Vagina (tissue), 2 donors: ENCODE data around the gene SETDB1.

Experiments
- POLR2A ChIP-seq, 2 donors: fragments of 450-650 bp; IDR thresholded peaks; one replicate each; pipeline ENCODE4 v1.6.1; 2017; ENCODE audit warnings: antibody characterized with exemption in 2 of 2, mild to moderate bottlenecking in 2 of 2, moderate library complexity in 2 of 2
- POLR2AphosphoS5 ChIP-seq, 2 donors: sonication (generic); formaldehyde crosslinking; IDR thresholded peaks; one replicate each; pipeline ENCODE4 v1.9.0; 2017; ENCODE audit warnings: antibody characterized with exemption in 2 of 2, mild to moderate bottlenecking in 2 of 2, low read depth in 1 of 2; ENCODE audit not compliant: insufficient read depth in 1 of 2
- TF ChIP-seq, protein P1 (sequence below), 3 experiments: fragments of 450-650 bp in 2 of 3; fragments of 200-600 bp in 1 of 3; sonication (generic) in 1 of 3; IDR thresholded peaks; one replicate each; pipeline ENCODE4 v1.5.1; 2017 to 2019; ENCODE audit warnings: antibody characterized with exemption in 3 of 3, mild to moderate bottlenecking in 2 of 3, moderate library complexity in 2 of 3

- TF ChIP-seq, protein P1, sequence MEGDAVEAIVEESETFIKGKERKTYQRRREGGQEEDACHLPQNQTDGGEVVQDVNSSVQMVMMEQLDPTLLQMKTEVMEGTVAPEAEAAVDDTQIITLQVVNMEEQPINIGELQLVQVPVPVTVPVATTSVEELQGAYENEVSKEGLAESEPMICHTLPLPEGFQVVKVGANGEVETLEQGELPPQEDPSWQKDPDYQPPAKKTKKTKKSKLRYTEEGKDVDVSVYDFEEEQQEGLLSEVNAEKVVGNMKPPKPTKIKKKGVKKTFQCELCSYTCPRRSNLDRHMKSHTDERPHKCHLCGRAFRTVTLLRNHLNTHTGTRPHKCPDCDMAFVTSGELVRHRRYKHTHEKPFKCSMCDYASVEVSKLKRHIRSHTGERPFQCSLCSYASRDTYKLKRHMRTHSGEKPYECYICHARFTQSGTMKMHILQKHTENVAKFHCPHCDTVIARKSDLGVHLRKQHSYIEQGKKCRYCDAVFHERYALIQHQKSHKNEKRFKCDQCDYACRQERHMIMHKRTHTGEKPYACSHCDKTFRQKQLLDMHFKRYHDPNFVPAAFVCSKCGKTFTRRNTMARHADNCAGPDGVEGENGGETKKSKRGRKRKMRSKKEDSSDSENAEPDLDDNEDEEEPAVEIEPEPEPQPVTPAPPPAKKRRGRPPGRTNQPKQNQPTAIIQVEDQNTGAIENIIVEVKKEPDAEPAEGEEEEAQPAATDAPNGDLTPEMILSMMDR (IDR thresholded peaks at IDR 0.05), result no peak
- TF ChIP-seq POLR2A (IDR thresholded peaks at IDR 0.05), result peak; percentile 28 to 61
- TF ChIP-seq POLR2AphosphoS5 (IDR thresholded peaks at IDR 0.05; ENCODE audit: insufficient read depth in 1 of 2, low read depth in 1 of 2), result peak; percentile 93 to 94
Observed at GRCh38 chr1:151008244-151009205, 82.4 kb downstream of the SETDB1 start, which contains the start of gene PRUNE1.
